GM18868 (cell line): ENCODE measurements around the gene PCDH9.

Source experiments
- ATAC-seq: cut with Tn5 transposase; IDR thresholded peaks from one replicate; pipeline ENCODE4 v1.9.1; 2021; ENCODE audit warnings: mild to moderate bottlenecking, moderate library complexity; ENCODE audit not compliant: unreplicated experiment

PCDH9 gene

DNA sequence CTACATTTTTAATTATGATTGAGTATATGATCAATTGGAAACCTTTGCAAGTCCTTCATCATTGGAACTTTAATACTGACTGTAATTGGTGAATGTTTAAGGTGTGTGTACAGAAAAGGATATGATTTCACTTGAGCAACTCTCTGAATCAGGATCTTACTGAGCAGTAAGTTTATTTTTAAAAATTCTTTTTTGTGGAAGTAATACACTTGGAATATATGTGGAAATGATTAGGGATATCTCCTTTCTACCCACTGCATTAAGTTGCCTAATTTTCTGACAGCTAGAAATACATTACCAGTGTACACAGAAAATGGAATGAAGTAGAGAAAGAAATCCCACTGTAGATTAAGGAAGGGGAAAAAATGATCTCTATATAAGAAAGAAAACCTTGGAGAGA, 865.8 kb downstream of the PCDH9 start:
- no peak for ATAC-seq

DNA sequence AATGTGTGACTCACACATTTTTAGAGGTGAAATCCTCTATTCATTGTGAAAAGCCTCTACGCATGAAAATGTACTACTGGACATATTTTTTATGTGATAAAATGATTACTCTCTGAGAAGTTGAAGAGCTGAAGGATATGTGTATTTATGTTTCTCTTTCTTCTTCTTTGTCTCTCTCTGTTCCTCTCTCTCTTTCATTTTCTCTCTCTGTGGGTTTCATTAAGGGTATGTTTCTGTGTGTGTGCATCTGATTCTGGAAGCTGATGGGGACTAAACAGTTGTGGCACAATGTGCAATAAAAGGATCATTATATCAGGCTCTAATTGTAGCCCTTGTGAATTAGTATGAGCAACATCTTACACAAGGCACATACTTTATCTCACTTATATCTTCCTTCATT, 867.7 kb downstream of the PCDH9 start:
- ATAC-seq: no peak

DNA sequence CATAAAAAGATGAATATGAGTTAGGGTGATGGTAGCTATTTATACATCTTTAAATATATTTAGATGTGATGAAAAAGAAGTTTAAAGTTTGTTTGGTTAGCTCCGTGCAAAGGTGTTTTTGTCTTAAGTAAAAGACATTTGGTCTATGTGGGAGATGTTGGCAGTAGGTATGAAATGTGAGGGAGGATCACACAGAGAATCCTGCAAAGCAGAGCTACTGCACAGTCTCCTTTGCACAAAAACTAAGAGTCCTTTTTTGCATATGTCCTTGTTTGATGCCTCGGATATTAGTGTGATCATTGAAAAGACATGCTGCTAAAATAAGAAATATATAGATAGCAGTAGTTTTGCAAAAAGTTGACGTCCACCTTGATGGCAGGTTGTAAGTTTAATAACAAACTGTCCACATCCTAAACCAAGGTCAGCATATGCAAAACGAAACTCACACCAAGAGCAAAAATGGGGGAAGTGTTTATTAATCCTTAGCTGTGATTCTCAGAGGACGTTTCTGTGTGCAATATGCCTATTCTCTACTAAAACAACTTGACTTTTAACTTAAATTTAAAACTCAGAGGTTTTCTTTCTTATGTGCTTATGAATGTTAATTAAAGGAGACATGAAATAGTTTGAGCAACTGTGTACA, 870.1 kb downstream of the PCDH9 start:
- no peak for ATAC-seq

DNA sequence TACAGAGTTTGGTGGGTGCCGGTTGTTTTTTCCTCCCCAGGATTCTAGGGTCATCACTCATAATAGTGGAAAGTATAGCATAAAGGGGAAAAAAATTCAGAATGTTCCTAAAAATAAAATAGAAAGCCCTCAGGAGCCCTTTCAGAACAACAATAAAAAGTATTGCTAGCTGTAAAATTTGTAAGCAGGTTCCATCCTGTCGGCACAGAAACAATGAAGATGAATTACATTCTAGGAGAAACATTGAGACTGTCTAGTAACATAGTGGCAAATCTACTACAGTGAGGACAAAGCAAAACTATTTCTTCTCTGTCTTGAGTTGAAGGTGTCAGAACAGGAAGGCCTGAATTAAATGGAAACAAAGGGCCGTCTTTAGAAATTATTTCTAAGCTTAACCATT, 870.7 kb downstream of the PCDH9 start:
- no peak for ATAC-seq

DNA sequence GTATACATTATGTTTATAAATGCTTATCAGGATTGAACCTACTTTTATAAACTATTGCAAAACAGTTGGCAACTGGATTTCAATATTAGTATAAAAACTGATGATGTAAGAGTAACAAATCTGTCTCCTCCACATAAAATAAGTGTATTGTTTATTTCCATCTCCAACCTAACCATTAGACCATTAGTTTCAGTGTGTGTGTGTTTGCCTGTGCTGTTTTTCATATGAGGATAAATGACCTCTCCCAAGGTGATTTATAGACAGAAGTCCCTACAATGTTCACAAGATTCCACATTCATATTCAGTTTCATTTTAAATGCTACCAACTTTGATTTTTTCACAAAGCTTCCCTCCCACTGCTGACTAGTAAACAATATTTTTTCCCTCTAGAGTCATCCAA, 871.6 kb downstream of the PCDH9 start:
- no peak for ATAC-seq

DNA sequence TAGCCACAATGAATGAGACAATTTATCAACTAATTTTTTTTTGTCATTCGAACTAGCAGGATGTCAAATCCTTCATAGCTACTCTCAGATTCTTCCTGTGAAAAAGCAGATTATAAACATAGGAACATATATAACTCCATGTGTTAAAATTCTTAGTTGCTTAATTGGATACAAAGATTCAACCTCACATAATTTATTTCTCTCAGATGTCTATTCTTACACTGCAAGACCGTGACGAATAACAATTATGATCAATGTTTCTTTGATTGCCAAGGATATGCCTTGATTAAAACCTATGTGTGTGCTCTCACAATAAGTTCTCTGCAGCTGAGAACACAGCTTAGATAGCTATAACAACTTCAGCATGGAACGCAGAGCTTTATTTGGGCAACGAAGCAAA, 872.7 kb downstream of the PCDH9 start:
- no peak for ATAC-seq

DNA sequence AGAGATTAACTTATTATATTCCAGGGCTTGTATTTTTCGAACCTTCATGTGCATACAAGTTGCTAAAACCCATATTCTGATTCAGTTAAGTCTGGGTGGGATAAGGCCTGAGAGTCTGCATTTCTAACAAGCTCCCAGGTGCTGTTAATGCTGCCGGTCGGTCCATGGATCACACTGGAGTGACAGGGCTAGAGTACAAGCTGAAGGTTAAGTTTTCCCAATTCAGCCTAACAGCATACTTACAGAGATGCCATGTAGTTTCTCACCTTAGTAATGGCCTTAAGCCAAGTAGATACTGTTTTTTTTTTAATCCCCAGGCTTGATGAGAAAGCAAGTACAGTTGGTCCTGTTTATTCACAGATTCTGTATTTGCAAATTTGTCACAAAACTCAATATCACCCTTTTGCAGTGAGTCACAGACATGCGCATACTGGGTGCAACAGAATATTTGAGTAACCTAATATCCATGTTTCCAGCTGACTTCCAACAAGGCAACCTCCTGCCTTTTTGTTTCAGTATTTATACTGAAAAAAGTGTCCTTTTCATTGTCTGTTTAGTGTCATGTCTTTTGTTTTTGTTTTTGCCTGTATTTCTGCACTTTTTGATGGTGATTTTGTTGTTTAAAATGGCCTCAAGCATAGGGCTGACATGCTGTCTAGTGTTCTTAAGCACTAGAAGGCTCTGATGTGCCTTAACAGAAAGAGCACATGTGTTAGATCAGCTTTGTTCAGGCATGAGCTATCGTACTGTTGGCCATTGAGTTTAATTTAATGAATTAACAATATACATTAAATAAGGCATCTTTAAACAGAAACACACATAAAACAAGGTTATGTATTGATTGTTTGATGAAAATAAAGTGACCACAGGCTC, 875.0 kb downstream of the PCDH9 start:
- ATAC-seq: no peak

DNA sequence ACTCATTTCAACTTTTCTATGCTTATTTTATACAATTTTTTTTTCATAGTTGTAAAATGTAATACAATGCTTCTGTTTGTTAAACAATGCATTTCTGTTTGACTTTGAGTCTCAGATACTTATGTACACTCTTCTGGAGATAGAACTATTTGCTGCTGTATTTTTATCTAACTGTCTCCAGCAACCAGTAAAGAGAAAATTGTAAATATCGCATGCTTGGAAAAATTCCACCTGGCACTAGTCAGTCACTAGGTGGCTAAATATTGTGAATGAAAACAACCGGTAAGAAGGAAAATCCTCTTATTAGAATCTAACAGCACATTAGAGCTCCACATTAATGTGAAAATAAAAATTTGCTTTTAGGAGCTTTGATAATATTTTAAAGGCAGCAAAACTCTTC, 876.5 kb downstream of the PCDH9 start:
- no peak for ATAC-seq

DNA sequence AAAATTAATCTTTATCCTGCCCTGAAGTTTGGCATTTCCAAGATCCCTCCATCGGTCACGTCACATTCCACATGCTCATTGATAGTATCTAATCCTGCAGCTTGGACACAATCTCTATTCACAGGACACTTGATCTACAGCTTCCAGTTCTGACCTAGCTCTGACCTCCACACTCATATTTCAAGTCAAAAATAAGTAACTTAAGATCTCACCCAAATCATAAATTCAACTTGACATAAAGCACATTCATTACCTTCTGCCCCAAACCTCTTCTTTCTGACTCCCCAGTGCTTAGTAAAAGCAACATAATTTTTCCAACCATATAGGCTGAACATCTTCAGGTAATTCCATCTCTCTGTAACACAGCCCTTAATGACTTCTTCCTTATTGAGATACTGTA, 880.2 kb downstream of the PCDH9 start:
- ATAC-seq: no peak

DNA sequence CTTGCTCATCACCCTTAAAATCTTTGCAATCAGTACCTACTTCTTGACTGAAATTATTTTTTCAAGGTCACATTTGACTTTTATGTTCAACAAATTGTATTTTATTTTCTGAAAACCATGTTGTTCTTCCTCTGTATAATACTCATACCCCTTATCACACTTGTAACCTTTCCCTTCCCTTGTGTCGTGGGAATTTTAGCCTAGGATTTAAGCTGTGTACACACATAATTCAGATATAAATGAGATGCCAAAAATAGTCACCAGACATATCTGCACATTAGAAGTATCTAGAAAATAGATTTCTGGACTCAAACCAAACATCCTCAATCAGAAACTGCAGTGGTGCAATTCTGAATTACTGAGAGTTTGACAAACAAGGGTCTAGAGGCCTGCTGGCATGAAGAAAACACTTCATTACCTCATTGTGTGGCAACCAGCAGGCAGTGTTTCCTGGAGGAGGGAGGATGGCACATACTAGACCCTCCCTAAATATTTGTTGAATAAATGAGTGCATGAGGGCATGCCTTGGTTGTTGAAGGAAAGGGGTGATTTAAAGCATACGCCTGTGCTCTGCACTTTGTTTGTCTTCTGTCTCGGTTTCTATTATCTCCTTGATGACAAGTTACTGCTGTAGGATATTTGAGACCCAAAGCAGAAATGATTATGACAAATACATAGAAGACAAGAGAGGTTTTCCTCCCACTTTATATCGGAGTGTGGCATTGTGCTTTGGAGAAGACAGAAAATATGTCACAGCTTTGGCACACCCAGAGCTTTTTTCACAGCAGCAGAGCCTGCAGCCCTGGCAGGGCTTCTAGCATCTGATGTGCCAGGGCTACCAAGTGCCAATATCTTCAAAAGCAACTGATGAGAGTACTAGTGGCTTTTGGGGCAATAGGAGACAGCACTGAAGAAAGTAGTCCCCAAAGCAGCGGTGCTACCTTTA, 881.1 kb downstream of the PCDH9 start:
- no peak for ATAC-seq

DNA sequence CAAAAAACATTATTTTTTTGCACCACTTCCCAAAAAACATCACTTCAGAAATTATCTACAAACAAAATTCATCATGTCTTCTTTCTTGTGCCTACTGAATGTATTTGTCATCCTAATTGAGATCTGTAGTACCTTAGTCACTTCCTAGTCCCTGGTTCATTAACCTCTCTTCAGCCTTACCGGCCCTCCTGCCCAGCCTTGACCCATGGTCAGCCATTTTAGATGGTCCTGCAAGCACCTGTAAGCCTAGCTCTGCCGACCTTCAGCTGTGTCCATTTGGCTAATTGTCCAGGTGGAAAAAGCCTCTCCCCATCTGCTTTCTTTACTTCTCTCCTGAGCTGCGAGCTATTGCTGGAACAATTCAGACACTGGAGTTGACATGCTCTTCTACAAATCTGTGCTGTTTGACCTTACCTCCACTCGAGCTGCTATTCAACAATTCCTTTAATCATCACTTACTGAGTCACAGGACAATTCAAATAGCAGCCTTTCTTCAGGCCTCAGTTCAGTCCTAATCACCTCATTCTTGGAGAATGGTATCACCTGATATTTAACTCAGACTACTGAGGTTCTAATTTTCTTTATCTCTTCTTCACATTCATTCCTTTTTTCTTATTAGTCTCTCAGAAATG, 882.5 kb downstream of the PCDH9 start:
- ATAC-seq: no peak

DNA sequence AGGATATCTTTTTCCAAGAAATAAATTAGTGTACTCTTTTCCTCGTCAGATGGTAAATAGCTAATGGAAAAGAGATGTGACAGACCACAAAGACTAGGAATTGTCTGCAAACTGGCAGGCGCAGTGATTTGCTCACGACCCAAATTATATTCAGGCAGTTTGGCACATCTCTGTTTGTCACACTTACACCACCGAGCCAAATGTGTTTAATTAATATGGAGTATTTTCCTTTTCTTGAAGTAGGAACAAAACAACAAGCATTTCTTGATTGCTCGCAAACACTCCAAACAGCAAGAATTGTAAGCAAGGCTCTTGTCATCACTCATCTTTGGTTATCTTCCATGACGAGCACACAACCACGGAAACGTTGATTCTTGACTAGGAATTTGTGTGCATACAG, 884.2 kb downstream of the PCDH9 start:
- no peak for ATAC-seq

DNA sequence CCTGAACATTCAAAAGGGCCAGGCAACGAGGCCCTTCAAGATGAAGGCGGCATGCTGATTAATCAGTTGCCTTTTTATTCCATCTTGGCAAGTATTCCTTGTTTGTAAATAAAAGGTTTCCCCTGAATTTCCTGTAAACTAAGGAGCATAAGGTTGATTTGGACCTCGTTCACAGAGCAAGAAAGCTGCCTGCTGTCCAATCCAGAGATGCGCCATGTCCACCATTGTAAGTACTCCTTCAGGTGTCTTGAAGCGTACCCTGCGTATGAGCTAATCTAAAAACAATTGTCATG, 884.7 kb downstream of the PCDH9 start:
- ATAC-seq: no peak

DNA sequence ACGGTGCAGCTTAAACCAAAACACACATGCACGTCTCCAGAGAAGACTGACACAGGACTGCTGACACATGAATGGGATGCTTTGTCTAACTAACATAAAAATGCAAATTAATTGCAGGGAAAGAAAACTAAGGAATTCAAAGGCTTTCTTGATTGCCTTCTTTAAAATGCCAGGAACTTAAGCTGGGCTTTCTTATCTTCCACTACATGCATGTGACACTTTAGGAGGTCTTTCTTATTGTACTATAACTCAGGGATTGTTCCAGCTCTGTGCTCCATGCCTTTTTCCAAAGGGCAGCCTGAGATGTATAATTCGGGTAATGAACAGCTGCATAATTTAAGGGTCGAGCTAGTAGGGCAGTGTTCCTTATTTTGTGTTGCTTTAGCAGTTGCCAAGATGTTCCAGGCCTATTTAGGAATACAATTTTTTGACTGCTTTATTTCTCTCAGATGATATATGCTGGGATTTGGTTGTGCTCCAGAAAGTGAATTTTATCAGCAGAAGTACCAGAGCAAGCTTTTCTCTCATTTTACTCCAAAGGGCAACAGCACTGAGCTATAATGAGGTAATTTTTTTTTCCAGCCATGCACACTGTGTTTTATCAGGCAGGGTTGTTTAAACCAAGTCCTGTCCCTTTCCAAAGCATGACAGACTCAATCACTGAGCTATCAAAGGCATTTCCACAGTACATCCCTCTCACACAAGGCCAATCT, 885.2 kb downstream of the PCDH9 start:
- no peak for ATAC-seq

DNA sequence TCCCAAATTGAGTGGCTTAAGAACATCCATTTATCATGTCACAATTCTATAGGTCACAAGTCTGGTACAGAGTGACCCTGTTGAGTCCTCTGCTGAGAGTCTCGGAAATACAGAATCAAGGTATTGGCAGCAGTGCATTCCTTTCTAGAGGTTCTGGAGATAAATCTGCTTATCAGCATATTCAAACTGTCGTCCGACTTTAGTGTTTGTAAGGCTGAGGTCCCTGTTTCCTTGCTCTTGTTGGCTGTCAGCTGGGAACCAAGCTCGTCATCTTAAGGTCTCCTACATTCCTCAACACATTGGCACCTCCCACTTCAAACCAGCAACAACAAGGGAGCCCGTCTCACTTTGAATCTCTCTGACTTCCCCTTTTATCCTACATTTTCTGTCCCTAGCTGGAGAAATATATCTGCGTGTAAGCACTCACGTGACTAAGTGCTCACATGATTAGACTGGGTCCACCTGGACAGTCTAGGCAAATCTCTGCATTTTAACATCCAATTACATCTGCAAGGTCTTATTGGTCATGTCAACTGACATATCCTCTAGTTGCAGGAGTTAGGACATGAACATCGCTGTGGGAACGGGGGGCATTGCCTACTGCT, 886.8 kb downstream of the PCDH9 start:
- ATAC-seq: no peak

DNA sequence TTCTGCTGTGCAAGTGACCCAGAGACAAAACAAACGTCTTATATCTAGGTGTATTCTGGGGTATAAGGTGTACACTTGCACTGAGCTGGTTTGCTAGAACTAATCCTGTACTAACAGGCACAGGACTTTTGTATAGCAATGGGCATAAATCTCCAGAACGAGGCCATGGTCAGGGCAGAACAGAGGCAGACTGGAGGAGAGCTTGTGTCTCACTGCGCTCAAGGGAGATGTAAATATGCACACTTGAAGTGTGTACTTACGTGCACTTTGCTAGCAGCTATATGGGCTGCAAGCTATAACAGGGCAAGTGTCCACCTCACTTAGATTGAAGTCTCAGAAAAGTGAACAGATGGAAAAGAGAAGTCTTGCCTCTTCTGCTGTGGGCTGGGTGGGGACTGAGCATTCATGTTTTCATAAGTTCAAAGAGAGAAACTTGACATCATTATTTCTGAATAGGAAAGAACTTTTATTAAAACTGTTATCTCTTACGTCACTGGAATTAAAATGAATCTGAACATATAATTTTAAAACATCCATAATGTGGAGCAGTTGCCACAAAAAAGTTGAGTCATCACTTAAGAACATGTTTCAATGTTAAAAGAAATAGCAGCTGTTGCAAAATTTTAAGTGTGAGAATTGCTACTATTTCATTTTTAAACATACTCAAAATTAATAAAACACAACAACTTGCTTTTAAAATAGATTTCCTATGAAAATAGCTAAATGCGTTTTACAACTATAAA, 888.3 kb downstream of the PCDH9 start:
- no peak for ATAC-seq

DNA sequence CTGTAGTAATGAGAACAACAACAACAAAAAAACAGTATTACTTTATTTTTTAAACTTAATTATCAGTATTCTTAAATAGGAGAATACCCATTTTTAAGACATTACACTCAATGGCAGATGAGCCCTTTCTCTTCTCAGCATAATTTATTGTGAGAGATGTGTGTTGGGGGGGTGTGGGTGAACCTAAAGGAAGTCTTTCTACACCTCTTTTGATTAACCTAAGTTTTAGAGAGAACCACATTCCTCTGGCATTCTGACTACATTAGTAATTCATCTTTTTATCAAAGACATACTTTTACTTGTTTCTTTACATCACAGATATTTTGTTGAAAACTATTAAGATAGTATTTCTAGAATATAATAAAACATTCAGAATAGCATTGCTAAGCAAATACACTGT, 890.9 kb downstream of the PCDH9 start:
- no peak for ATAC-seq

DNA sequence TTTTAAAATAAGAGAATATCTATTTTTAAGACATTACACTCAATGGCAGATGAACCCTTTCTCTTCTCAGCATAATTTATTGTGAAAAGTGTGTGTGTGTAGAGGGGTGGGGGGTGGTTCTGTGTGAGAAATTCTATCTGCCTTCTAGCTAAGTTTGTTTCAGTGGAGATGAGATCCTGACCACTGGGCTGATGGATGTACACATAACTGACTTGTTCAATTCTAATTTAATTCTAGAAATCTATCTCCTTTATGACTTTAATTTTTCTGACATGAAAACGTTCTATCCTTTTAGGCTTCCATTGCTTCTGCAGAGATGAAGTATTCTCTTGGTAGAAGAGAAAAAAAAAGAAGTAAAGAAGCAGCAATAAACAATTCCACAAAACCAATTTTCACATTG, 891.6 kb downstream of the PCDH9 start:
- ATAC-seq: no peak

DNA sequence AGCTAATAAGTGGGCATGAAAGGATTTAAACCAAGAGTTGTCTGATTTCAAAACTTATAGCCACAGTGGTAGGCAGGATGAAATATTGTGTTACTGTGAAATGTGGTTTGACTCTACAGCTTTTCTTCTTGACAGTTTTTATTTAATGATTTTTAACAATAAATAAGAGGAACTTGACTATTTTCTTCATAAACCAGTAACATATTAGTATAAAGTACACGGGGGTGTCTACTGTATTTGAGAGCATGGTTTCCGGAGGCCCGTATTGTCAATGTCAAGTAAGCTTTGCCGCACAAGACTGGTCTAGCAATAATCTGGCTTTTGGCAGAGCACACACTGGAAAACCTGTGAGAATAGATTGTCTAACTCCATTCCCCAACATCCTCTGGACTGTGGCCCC, 894.5 kb downstream of the PCDH9 start:
- ATAC-seq: no peak
